ENCODE data around the gene ATOH1.

Gene ATOH1, protein sequence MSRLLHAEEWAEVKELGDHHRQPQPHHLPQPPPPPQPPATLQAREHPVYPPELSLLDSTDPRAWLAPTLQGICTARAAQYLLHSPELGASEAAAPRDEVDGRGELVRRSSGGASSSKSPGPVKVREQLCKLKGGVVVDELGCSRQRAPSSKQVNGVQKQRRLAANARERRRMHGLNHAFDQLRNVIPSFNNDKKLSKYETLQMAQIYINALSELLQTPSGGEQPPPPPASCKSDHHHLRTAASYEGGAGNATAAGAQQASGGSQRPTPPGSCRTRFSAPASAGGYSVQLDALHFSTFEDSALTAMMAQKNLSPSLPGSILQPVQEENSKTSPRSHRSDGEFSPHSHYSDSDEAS

DNA sequence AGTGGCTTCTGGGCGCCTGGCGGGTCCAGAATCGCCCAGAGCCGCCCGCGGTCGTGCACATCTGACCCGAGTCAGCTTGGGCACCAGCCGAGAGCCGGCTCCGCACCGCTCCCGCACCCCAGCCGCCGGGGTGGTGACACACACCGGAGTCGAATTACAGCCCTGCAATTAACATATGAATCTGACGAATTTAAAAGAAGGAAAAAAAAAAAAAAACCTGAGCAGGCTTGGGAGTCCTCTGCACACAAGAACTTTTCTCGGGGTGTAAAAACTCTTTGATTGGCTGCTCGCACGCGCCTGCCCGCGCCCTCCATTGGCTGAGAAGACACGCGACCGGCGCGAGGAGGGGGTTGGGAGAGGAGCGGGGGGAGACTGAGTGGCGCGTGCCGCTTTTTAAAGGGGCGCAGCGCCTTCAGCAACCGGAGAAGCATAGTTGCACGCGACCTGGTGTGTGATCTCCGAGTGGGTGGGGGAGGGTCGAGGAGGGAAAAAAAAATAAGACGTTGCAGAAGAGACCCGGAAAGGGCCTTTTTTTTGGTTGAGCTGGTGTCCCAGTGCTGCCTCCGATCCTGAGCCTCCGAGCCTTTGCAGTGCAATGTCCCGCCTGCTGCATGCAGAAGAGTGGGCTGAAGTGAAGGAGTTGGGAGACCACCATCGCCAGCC is at the start of gene ATOH1:
TSS of gene ATOH1 (plus strand) at position 422 of the 663 bp plus-strand sequence. CDS start at position 596, 174 bp downstream.
- peaks cover 0 to 31% (median 23%) of the 10 kb centered on the region in 4 donors for H3K4me1 ChIP-seq
- no peaks in the 10 kb centered on the region for H3K36me3 ChIP-seq
- H3K9me3 ChIP-seq = no peaks in the 10 kb centered on the region
- H3K27ac ChIP-seq = no peak within 1 kb of the TSS
- no peak for DNase-seq
- intact Hi-C loops (cut with DNase I; ENCODE audit: low total_unique reads) = no loop called here
- peaks cover 0 to 68% of the 10 kb centered on the region in 2 donors for H3K27me3 ChIP-seq
- TF ChIP-seq, protein P1, sequence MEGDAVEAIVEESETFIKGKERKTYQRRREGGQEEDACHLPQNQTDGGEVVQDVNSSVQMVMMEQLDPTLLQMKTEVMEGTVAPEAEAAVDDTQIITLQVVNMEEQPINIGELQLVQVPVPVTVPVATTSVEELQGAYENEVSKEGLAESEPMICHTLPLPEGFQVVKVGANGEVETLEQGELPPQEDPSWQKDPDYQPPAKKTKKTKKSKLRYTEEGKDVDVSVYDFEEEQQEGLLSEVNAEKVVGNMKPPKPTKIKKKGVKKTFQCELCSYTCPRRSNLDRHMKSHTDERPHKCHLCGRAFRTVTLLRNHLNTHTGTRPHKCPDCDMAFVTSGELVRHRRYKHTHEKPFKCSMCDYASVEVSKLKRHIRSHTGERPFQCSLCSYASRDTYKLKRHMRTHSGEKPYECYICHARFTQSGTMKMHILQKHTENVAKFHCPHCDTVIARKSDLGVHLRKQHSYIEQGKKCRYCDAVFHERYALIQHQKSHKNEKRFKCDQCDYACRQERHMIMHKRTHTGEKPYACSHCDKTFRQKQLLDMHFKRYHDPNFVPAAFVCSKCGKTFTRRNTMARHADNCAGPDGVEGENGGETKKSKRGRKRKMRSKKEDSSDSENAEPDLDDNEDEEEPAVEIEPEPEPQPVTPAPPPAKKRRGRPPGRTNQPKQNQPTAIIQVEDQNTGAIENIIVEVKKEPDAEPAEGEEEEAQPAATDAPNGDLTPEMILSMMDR (IDR thresholded peaks at IDR 0.05) = no peak
- peak within 1 kb of the TSS; percentile 30 to 44 for H3K4me3 ChIP-seq

DNA sequence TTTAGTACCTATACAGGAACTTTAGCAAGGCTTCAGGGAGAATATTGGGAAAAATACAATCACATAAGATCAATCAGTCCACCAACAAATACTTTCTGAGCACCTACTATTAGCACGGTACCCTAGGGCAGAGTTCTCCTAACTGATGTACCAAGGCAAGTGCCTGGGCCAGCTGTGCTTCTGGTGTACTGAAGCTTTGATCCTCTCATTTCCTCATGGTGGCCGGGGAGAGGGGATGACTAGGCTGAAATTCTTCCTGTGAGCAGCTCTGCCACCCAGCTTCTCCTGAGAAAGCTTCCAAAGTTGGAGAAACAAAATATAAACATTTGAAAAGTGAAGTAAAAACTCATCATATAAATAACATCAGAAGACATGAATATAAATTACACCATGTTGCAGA is 49.3 kb upstream of the ATOH1 start:
- H3K4me1 ChIP-seq = no peaks in the 10 kb centered on the region
- H3K36me3 ChIP-seq = no peaks in the 10 kb centered on the region
- TF ChIP-seq, protein P1 (IDR thresholded peaks at IDR 0.05) = no peak
- H3K27me3 ChIP-seq = no peaks in the 10 kb centered on the region
- intact Hi-C loops (cut with DNase I; ENCODE audit: low total_unique reads) = no loop called here
- DNase-seq = no peak
- no peak overlapping the region for H3K27ac ChIP-seq
- no peak overlapping the region for H3K4me3 ChIP-seq
- no peaks in the 10 kb centered on the region for H3K9me3 ChIP-seq

DNA sequence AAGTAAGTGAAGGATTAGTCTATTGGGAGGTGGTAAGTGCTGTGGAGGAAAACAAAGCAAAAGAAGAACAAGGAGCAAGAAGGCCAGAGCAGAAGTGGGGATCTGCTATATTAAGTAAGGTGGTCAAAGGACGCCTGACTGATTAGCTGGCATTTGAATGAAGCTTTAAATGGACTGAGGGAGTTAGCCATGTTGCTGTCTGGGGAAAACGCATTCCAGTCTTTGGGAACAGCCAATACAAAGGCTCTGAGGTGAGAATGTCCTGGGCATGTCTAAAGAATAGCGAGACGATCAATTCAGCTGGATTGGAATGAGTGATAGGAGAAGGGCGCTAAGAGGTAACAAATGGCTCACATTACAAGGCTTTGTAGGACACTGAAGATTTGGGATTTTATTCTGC is 48.5 kb upstream of the ATOH1 start:
- intact Hi-C loops (cut with DNase I; ENCODE audit: low total_unique reads) = no loop called here
- Histone ChIP-seq H3K27ac (no peak overlapping the region), H3K9me3 (no peaks in the 10 kb centered on the region), H3K4me1 (no peaks in the 10 kb centered on the region), H3K36me3 (no peaks in the 10 kb centered on the region), H3K4me3 (no peak overlapping the region), H3K27me3 (no peaks in the 10 kb centered on the region)
- no peak for DNase-seq
- TF ChIP-seq, protein P1 (IDR thresholded peaks at IDR 0.05) = no peak

DNA sequence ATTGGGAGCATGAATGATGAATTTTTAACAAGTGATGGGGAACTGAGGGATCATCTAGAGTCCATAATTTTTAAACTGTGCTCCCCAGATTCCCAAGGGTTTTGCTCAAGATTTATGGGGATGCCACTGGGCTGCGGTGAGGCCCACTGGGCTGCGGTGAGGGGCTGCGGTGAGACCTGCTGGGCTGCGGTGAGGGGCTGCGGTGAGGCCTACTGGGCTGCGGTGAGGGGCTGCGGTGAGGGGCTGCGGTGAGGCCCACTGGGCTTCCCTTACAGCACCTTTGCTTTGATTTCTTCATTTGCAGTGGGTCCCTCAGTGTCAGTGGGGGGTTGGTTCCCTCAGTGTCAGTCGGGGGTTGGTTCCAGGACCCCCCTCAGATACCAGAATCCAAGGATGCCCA is 47.4 kb upstream of the ATOH1 start:
- TF ChIP-seq, protein P1 (IDR thresholded peaks at IDR 0.05) = no peak
- Histone ChIP-seq H3K27ac (no peak overlapping the region), H3K4me3 (no peak overlapping the region), H3K4me1 (no peaks in the 10 kb centered on the region), H3K27me3 (no peaks in the 10 kb centered on the region), H3K36me3 (no peaks in the 10 kb centered on the region), H3K9me3 (no peaks in the 10 kb centered on the region)
- DNase-seq = no peak
- intact Hi-C loops (cut with DNase I; ENCODE audit: low total_unique reads) = no loop called here

DNA sequence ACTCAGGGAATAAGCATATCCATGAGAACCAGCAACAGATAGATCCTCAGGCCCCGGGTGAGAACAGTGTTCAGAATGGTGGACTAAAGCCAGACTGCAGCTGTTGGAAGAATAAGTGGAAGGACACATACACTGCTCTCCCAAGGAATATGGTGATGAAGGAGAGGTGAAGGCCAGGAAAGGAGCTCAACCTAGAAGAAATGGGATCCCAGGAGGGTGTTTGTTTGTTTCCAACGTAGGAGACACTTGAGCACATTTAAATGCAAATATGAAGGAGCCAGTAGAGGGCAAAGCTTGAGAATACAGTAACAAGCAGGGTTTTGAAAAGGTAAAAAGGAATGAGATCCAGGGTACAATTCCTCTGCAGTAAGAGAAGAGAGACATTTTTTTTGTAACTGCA is 42.4 kb upstream of the ATOH1 start:
- H3K4me1 ChIP-seq = no peaks in the 10 kb centered on the region
- DNase-seq = no peak
- no peaks in the 10 kb centered on the region for H3K36me3 ChIP-seq
- TF ChIP-seq, protein P1 (IDR thresholded peaks at IDR 0.05) = no peak
- H3K9me3 ChIP-seq = no peaks in the 10 kb centered on the region
- H3K4me3 ChIP-seq = no peak overlapping the region
- intact Hi-C loops (cut with DNase I; ENCODE audit: low total_unique reads) = no loop called here
- H3K27me3 ChIP-seq = no peaks in the 10 kb centered on the region
- H3K27ac ChIP-seq = no peak overlapping the region

Measured in tibial artery (tissue), 4 donors.